RPMI8226 (cell line): ENCODE data around the gene PYGB.
A peak's percentile ranks its signal among the peaks of the same experiment; 100 is the strongest.
"Not testable (repeated sequence)": the region's sequence is repeated elsewhere in the genome, so short reads cannot be mapped to it uniquely, and the experiment has no call there.

ENCODE experiments used
- DNase-seq: peaks from one replicate; pipeline ENCODE4 v3.0.0-alpha.2; 2015

The PYGB gene

DNA sequence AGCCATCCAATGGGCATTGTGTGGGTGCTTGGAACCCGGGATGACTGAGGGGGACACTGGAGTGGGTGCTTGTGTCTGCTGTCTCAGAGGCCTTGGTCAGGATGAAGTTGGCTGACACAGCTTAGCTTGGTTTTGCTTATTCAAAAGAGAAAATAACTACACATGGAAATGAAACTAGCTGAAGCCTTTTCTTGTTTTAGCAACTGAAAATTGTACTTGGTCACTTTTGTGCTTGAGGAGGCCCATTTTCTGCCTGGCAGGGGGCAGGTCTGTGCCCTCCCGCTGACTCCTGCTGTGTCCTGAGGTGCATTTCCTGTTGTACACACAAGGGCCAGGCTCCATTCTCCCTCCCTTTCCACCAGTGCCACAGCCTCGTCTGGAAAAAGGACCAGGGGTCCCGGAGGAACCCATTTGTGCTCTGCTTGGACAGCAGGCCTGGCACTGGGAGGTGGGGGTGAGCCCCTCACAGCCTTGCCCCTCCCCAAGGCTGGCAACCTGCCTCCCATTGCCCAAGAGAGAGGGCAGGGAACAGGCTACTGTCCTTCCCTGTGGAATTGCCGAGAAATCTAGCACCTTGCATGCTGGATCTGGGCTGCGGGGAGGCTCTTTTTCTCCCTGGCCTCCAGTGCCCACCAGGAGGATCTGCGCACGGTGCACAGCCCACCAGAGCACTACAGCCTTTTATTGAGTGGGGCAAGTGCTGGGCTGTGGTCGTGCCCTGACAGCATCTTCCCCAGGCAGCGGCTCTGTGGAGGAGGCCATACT, 49.4 kb downstream of the PYGB start:
- DNase-seq, result peak; percentile 90

DNA sequence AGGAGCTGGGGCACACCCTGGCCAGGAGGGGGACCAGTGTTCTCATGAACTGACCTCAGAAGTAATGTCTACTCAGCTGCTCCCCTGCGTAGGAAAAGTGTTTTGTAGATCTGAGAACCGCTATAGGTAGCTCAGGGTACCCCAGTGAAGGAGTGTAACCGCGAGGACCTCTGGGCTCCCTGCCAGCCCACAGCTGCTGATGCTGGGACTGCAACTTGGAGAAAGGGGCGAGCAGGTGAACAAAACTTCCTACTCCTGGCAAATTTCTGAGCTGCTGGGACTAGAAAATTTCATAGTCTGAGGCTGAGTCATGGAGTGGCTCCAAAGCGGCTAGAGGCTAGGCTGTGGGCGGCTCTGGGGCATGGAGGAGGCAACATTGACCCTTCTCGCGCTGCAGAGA, 51.9 kb downstream of the PYGB start:
- DNase-seq, result peak; percentile 99

DNA sequence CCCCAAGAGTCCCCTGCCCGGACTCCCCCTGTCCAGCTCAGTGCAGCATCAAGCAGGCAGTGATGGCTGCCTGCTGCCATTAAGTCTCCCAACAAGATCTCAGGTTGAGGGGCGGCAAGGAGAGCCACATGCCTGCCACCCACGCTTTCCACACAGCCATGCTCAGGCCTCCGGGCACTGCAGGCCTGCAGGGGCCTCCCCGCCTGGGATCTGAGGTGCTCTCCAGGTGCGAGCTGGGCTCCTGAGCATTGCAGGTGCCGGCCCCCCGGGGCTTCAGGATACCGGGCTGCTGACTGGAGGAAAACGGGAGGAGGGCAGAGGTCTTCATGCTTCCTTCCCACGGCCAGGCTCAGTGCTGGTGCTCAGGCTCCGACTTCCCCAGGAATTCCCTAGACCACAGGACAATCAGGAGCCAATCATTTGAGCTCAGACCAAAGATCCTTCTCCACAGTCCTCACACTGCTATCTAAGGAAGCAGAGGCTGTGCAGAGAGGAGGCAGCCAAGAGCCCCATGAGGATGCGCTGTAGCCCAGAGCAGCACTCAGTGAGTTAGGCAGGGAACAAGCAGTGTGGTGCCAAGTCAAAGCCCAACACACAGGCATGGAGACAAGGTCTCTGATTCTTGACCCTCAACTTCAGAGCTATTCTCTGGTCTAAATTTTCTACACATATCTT, 52.7 kb downstream of the PYGB start:
- peak; percentile 77 for DNase-seq

DNA sequence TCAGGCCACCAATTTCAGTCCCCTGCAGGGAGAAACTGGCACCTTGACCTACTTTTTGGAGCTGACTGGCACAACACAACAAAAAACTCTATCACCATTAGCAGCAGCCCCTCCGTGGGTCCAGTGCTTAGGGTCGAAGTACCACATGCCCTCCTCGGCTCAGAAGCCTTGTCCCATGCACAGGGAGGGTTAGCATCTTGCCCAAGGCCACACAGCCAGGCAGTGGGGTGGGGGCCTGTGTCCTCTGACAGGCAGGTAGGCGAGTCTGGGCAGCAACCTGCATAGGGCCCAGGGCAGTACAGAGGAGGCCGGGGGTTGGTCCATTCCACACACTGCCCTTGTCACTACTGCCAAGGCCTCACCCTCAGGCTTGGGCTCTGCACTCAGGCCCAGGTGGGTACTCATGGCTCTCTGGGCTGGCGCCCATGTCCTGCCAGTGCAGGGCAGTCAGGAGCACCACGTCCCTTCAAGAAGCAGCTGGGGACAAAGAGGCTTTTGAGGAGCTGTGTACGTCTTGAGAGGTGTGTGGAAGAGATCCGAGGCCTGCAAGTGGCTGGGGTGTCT, 53.6 kb downstream of the PYGB start:
- peak; percentile 46 for DNase-seq

DNA sequence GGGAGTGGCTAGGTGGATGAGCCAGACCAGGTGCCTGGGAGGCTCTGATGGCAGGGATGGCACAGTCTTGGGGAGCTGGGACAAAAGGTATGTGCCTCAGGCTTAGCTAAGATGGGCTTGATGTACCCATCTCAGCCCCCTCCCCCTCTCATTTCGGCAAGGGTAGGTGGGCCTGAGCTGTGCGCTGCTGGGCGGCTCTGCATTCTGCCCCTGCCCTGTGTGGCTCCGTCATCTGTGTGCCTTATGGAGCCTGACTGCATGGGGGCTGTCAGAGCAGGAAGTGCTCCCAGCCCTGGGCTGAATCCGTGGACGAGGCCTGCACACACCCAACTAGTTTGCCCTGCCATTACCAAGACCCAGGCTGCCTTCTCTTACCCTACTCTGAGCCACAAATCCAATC, 54.7 kb downstream of the PYGB start:
- no peak for DNase-seq

DNA sequence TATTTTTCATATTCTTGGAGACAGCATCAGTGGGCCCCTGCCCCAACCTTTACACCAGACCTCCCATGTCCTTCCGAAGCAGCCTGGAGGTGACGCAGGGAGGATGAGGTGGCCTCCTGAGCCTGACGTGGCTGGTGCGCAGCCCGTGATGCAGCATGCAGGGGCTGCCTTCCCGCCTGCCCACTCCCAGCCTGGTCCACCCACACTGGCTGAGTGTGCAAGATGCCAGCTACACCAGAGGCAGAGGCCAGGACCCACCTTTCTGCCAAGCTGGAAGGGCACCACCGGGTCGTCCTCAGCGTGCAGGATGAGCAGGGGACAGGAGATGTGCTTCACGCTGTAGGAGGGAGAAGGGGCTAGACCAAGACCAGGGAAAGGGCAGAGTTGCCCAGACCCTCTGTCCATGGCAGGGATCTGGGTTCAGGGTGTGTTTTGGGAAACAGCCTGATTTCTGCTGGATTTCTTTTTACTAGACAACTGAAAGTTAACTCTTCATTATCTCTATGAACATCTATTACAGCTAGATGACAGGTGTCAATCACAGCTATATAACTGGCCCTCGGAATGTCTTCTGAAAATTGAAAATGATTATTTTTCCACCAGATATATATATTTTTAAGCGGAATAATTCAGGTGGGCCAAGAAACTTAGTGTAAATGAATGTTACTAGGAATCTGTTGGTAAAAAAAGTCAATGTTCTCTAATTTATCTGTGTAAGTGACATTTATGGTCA, 55.6 kb downstream of the PYGB start:
- no peak for DNase-seq

DNA sequence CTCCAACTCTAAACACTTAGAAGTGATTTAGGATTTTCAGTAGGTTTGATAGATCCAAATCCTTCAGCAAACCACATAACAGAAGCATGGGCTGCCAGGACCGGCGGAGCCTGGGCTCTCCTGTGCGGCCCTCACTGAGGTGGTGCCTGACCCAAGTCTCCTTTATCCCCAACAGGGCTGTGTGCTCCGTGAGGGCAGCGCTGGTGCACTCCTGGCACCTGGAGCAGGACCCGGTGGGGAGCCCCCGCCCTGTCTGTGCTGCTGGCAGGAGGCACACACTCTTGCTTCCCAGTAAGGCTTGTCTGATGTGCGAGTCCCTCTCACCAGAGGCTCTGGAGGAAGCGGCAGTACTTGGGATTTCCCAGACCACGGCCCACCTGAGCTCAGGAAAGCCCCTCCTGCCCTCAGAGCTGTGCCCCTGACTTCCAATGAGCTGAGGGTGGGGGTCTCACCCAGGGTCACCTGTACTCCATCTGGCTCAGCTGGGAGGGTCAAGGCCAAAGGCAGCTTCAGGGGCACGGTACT, 56.2 kb downstream of the PYGB start:
- no peak for DNase-seq

DNA sequence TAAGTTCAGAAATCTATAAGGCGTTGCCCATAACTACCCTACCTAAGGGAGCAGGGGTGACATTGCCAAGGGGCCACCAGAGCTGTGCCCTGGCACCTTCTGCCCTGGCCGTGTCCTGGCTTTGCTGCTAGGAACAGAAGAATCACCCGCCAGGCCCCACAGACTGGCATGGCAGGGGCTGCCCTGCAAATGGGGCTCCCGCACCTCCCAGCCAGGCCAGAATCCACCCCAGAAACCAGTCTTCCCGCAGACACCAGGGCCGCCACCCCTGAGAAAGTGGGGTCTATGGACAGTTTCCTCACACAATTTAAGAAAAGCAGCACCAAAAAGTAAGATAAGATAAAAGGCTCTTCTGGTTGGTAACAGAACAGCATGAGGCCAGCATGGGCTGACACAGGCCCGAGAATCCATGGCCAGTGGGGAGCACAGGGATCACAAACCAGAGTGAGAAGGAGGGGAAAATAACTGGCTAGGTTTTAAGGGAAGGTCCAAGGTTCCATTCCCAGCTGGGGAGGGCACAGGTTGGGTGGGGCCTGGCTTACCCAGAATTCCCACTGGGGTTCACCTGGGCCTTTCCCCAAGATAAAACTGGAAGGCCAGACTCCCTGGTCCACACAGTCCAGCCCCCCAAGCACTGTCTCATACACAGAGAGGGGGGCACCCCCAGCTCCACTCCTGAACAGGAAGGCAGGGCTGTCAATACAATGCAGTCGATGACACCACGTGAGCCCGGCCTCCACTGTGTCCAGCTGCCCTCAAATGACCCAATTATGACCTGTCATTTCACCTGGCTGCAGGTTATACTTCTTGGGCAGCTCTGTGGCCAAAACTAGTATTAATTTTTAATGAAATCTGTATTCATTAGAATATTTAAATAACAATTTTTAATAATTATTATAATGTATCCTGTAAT, 59.4 kb downstream of the PYGB start:
- no peak for DNase-seq

DNA sequence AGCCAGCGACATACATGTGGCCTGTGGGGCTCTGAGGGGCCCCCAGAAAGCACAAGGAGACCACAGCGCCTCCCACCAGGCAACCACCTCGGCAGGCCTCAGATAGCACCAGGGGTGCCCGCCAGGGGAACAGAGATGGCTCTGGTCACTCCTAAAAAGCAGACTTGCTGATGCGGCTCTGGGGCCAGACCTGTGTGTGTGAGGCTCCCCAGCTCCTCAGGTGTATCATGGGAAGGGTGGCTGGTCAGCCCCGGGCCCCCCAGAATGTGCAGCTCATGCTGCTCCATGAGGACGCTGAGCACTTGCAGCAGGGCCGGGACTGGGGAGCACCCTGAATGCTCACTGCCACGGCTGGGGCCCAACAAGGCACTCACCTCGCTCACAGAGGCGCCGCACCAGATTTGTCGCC, 60.2 kb downstream of the PYGB start:
- no peak for DNase-seq

DNA sequence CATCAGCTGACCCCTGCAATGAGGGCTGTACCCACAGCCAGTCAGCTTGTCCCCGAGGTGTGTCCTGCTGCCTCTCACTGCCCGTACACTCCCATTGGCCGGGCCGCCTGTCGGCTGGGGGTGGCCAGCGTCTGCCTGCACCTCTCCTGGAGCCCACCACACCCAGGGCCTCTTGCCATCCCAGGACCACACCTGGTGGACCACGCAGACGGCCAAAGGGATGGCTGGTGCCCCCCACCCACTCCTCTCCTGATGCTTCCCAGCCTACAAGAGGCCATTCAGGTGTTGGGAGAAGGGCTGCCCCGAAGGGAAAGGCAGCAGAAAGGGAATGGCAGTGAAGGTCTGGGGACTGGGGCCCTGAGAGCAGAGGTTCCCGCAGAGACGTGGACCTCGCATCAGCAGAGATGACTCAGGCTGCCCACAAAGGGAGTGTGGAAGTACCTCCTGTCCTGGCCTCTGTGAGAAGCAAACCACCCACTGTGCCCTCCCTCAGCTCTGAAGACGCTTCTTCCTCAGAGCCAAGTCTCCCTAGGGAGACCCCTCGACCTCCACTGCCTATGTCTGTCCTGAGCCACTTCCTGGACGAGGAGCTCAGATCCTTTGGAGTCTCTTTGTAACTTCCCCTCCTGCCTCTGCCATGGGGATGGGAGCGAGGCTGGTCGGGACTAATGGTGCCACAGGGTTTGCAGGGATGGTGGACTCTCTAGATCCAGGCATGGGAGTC, 60.9 kb downstream of the PYGB start:
- DNase-seq, result no peak

DNA sequence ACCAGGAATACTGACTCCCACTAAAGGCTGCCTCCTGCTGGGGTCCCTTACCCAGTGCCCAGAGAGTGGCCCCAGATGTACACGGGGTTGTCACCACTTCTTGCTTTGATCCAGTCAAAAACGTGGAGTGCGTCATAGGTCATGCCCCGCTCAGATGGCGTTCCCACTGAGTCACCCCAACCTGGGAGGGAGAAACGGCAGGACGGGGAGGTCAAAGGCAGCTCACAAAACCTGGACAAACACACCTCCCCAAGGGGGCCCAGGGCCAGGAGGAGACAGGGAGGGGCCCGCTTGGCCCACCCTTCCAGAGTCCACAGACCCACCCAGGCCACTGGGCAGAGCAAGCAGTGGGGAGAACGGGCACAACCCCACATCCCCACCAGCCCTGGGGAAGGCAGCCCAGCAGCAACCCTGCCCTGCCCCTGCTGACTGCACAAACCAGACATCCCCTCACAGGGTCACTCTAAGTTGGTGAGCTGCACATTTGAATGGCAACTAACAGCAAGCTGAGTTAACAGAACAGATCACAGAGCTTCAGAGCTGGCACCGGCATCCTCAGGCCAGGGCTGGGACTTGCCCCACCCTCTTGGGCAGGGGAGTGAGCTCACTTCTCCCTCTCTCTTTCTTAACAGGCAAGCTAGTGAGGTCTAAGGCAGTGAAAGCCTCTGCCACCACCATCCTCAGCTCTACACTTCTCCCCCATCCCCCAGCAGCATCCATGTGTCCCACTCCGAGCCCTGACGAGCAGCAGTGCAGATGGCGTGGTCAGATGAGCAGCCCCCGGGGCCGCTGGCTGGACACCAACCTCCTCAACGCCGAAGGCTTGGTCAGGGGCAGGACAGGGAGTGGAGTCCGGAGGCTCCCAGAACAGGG, 61.7 kb downstream of the PYGB start:
- DNase-seq, result peak; percentile 94

DNA sequence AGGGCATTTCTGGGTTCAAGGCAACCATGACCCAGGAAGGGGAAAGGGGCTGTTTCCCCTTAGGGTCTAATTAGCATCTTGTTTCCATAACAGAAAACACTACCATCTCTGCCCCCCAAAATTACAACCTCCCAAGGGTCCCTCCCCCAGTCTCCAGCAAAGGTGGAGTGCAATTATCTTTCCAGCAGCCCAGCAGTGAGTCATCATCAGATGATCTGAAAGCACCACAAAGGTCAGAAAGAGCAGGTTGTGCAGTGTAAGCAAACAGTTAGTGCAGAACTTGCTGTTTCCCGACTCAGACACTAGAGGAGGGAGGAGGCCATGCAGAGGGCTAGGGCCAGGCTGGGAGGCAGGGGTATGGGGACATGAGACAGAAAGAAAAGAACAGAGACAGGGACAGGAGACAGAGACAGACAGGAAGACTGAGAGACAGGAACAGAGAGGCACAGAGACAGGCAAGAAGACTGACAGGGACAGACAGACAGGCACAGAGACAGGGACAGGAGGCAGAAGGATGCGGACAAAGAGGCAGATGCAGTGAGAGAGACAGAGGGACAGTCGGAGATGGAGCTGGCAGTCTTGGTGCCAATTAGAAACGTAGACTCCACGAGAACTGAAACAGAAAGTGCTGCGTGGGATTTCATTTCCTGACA, 62.5 kb downstream of the PYGB start:
- DNase-seq, result peak; percentile 95

DNA sequence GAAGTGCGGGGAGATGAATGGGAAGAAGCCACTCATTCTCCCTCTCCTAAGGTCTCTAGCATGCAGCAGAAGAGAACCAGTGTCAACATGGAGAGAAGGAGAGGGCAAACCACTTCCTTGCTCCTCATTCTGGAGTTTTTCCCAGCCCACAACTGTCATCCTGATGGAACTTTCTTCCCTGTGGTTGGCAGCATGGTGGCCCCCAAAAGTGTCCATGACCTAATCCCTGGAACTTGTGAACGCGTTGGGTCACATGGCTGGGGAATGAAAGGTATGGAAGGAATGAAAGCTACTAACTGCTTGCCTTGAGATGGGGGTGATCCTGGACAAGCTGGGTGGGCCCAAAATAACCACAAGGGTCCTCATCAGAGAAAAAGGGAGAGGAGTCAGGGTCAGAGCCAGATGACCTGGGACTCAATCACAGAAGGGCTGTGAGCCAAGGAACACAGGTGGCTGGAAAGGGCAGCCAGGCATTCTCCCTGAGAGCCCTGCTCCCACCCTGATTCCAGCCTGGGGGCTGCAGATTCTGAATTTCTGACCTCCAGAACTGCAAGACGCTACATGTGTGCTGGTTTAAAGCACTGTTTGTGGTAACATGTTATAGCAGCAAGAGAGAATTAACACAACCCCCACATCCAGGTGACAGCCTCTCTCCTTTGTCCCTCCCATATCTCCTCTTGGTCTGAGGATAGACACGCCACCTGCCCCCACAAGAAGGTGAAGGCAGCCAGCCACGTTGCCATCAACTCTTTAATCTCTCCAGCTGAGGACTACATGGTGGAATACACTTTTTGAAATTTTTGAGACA, 63.2 kb downstream of the PYGB start:
- peak; percentile 83 for DNase-seq

DNA sequence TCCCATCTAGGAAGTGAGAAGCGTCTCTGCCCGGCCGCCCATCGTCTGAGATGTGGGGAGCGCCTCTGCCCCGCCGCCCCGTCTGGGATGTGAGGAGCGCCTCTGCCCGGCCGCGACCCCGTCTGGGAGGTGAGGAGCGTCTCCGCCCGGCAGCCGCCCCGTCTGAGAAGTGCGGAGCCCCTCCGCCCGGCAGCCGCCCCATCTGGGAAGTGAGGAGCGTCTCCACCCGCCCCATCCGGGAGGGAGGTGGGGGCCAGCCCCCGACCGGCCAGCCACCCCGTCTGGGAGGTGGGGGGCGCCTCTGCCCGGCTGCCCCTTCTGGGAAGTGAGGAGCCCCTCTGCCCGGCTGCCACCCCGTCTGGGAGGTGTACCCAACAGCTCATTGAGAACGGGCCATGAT, 64.8 kb downstream of the PYGB start:
- DNase-seq, result not testable (repeated sequence)

DNA sequence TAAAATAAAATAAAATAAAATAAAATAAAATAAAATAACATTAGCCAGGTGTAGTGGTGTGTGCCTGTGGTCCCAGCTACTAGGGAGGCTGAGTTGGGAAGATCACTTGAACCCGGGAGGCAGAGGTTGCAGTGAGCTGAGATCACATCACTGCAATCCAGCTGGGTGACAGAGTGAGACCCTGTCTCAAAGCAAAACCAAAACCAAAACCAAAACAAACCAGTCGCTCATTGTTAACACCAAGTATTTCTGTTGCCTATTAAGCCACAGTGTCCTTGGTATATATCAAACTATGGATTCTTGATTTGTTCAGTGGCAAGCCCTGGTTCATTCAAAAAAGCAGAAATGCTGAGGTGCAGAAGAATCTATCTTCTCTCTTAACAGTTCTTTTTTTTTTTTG, 65.7 kb downstream of the PYGB start:
- peak; percentile 33 for DNase-seq

DNA sequence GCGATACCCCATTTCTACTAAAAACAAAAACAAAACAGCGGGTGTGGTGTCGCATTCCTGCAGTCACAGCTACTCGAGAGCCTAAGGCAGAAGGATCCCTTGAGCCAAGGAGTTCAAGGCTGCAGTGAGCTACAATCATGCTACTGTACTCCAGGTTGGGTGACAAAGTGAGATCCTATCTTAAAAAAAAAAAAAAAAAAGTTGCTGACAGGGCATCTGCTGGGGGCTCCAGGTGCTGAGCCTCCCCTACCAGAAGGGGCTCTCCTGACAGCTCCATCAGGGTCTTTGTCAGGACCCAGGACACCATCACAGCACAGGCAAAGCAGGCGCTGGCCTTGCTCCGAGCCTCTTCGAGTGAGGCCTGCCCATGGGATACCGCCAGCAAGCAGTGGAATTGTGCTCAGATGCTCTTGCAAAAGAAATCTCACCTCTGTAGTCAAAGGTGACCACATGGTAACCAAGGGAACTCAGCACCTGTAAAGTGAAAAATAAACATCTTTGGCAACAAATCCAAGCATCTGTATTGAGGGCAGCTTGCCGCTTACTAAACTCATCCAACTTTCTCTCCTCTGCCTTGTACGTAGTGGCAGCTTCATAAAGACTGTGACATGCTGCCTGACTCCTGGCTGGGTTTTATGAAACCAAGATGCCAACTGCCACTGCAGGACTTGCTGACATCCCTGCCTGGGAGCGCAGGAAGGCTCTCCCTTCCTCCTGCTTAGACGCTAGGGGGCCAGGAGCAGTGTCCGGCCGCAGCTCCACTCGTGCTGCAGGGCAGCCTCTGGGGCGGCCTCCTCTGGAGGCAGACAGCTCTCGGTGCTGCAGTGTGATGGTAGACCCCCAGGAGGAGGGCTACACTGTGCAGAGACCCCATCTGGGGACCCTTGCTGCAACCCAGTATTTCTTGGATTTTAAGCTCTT, 66.9 kb downstream of the PYGB start:
- peak; percentile 73 for DNase-seq

DNA sequence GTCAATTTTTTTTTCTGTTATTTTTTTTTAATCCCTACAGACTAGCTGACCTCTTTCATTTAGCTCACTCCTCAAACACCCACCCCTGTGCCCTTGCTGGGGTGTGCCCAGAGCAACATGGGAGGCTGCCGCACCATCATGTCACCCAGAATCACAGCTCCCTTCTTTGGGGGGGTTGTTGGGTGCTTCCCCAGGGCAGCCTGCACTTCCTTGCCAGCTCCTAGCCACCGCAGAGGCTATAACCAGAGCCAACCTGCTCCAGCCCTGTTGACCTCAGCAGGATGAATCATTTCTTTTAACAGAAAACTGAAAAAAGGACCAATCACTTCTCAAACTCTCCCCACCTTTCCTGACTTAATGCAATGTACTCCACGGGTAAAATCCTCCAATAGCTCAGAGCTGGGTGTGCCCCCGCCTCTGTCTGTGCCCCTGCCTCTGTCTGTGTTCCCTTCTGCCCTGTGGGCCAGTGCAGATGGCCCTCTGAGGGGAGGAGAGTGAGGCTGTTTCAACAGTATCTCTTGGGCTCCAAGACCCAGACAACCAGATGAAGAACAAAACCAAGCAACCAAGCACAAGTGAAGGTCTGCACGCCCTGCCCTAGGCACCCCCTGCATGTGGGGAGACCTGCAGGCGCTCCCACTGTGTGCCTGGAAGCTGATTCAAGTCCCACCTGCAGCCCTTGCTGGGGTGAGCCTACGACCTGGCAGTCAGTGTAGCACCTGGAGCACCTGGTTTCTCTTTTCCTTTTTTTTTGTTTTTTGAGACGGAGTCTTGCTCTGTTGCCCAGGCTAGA, 67.7 kb downstream of the PYGB start:
- DNase-seq, result peak; percentile 71
